Large intestine (tissue), 3 donors: ENCODE results near the gene ARHGAP9. TPM values are rescaled to one million over a fixed set of nuclear protein-coding genes. Genes with fewer than 3 reads are reported as not detected.

Experiments
- DNase-seq, 2 donors: peaks; one replicate each; pipeline versions ENCODE4 v3.0.0 to v3.0.0-alpha.2; 2013
- H3K27ac ChIP-seq: one replicate; pipeline ENCODE4 v1.5.1; 2013; ENCODE audit warnings: low read length
- H3K27me3 ChIP-seq: 2 replicates; pipeline ENCODE4 v1.6.1; 2013; ENCODE audit warnings: low read length; ENCODE audit not compliant: control insufficient read depth, insufficient read depth
- H3K36me3 ChIP-seq: 2 replicates; pipeline ENCODE4 v1.6.1; 2013; ENCODE audit warnings: low read length; ENCODE audit not compliant: control insufficient read depth, insufficient read depth
- H3K4me1 ChIP-seq: one replicate; pipeline ENCODE4 v1.6.1; 2013; ENCODE audit warnings: low read length; ENCODE audit not compliant: control insufficient read depth, insufficient read depth
- H3K4me3 ChIP-seq: one replicate; pipeline ENCODE4 v1.5.1; 2013; ENCODE audit warnings: low read length
- H3K9me3 ChIP-seq: one replicate; pipeline ENCODE4 v1.6.1; 2013; ENCODE audit warnings: mild to moderate bottlenecking, low read depth, low read length, moderate library complexity; ENCODE audit not compliant: control insufficient read depth
- WGBS: methylation state at CpG from one replicate; pipeline ENCODE4 v1.1.5; 2013; ENCODE audit warnings: low lambda C conversion rate; ENCODE audit not compliant: insufficient coverage; 5-methylcytosine and 5-hydroxymethylcytosine counted together
- polyA plus RNA-seq: library from polyadenylated mRNA; unstranded; fragments of 120-200 nt; gene quantifications from one replicate; pipeline ENCODE4 v1.2.1, GENCODE V29; 2013

Gene ARHGAP9
- polyA plus RNA-seq, 1 donor = 16.1 TPM

DNA sequence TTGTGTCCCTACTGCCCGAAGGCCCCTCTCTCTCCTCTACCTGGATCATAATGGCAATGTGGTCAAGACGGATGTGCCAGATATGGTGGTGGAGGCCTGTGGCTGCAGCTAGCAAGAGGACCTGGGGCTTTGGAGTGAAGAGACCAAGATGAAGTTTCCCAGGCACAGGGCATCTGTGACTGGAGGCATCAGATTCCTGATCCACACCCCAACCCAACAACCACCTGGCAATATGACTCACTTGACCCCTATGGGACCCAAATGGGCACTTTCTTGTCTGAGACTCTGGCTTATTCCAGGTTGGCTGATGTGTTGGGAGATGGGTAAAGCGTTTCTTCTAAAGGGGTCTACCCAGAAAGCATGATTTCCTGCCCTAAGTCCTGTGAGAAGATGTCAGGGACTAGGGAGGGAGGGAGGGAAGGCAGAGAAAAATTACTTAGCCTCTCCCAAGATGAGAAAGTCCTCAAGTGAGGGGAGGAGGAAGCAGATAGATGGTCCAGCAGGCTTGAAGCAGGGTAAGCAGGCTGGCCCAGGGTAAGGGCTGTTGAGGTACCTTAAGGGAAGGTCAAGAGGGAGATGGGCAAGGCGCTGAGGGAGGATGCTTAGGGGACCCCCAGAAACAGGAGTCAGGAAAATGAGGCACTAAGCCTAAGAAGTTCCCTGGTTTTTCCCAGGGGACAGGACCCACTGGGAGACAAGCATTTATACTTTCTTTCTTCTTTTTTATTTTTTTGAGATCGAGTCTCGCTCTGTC is 22.8 kb downstream of the ARHGAP9 start:
- H3K27ac ChIP-seq = no peak overlapping the region
- H3K4me1 ChIP-seq = peaks cover 51% of the 10 kb centered on the region

DNA sequence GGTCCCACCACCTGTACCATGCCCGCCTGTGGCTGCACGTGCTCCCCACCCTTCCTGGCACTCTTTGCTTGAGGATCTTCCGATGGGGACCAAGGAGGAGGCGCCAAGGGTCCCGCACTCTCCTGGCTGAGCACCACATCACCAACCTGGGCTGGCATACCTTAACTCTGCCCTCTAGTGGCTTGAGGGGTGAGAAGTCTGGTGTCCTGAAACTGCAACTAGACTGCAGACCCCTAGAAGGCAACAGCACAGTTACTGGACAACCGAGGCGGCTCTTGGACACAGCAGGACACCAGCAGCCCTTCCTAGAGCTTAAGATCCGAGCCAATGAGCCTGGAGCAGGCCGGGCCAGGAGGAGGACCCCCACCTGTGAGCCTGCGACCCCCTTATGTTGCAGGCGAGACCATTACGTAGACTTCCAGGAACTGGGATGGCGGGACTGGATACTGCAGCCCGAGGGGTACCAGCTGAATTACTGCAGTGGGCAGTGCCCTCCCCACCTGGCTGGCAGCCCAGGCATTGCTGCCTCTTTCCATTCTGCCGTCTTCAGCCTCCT is 23.4 kb downstream of the ARHGAP9 start:
- Histone ChIP-seq H3K4me3 (no peak overlapping the region), H3K27me3 (peaks cover 10% of the 10 kb centered on the region), H3K27ac (no peak overlapping the region), H3K9me3 (no peaks in the 10 kb centered on the region), H3K4me1 (peaks cover 53% of the 10 kb centered on the region), H3K36me3 (no peaks in the 10 kb centered on the region)
- DNase-seq = peak in 1 of 2 donors; percentile 58
- no CpG with 5 or more reads among the region's 15 CpGs for WGBS

More for the DNA sequence above, 22.8 kb downstream of the ARHGAP9 start:
- WGBS = 100% methylated on average over 2 of the region's 6 CpGs
- no peak for DNase-seq
- Histone ChIP-seq H3K36me3 (no peaks in the 10 kb centered on the region), H3K4me3 (no peak overlapping the region), H3K9me3 (no peaks in the 10 kb centered on the region), H3K27me3 (peaks cover 13% of the 10 kb centered on the region)

DNA sequence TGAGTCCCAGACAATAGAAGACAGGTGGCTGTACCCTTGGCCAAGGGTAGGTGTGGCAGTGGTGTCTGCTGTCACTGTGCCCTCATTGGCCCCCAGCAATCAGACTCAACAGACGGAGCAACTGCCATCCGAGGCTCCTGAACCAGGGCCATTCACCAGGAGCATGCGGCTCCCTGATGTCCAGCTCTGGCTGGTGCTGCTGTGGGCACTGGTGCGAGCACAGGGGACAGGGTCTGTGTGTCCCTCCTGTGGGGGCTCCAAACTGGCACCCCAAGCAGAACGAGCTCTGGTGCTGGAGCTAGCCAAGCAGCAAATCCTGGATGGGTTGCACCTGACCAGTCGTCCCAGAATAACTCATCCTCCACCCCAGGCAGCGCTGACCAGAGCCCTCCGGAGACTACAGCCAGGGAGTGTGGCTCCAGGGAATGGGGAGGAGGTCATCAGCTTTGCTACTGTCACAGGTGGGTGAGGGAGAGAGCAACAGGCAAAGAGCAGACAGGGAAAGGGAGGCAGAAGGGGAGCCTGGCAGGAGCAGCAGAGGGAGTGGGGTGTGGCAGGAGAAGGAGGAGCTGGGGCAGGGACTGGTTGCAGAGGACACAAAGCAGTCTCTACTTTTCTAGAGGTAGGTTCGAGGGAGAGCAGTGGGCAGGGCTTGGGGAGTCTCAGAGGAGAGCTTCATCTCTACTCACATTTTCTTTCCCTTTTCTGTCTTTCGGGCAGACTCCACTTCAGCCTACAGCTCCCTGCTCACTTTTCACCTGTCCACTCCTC is 24.1 kb downstream of the ARHGAP9 start:
- peak in 1 of 2 donors; percentile 35 for DNase-seq
- Histone ChIP-seq H3K36me3 (no peaks in the 10 kb centered on the region), H3K27ac (peak overlapping the region; percentile 71), H3K4me3 (no peak overlapping the region), H3K9me3 (no peaks in the 10 kb centered on the region), H3K27me3 (peaks cover 4% of the 10 kb centered on the region), H3K4me1 (peaks cover 53% of the 10 kb centered on the region)
- 40% methylated on average over 1 of the region's 10 CpGs for WGBS

DNA sequence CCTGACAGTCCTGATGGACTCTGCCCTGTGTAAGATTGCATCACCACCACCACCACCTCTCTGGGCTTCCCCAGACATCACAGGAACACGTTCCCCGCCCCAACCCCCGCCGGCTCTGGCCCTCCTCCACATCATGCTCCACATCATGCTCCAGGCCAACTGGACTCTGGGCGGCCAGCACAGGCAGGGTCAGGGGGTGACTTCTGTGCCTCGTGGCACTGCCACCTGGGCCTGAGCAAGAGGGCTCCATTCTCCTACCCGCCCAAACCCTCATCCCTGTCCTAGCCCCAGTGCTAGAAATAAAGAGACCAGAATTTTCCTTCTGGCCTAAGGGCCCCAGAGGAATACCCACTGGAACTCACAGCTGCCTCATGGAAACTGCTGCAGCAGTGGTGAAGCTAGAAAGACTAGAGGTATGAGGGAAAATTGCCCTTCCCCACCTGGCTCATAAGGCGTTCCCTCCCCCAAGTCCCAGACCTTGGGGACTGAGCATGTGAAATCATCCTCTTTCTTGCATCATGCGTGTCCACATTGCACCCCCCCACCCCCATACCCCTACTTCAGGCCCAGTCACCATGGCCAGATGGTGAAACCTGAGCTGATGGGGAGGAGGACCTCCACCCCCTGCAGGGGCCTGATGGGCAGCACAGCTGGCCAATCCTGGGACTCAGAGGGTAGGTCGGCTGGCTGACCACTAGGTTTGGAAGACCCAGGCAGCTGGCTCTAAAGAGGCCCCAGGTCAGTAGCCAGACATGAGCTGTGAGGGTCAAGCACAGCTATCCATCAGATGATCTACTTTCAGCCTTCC is 24.9 kb downstream of the ARHGAP9 start, which contains the start of gene INHBE:
INHBE (plus strand) TSS at position 742 of the 808 bp plus-strand sequence. CDS start 230 bp downstream, outside the sequence.
- Histone ChIP-seq H3K27ac (peak within 1 kb of the TSS; percentile 71), H3K27me3 (no peaks in the 10 kb centered on the region), H3K4me1 (peaks cover 54% of the 10 kb centered on the region), H3K36me3 (no peaks in the 10 kb centered on the region), H3K9me3 (no peaks in the 10 kb centered on the region), H3K4me3 (no peak within 1 kb of the TSS)
- WGBS = 12% methylated on average over 4 of the region's 10 CpGs
- DNase-seq = peak; percentile 91 to 93

DNA sequence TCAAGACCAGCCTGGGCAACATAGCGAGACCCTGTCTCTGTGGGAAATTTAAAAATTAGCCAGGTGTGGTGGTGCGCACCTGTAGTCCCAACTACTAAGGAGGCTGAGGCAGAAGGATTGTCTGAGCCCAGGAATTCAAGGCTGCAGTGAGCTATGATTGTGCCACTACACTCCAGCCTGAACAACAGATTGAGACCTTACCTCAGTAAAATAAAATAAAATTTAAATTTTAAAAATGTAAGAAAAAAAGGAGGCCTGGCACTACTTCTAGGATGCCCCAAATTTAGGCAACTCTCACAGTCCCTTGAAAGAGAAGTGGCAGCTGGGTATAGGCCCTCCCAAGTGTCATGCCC is 25.5 kb downstream of the ARHGAP9 start:
- Histone ChIP-seq H3K36me3 (no peaks in the 10 kb centered on the region), H3K27ac (peak overlapping the region; percentile 25), H3K4me1 (peaks cover 54% of the 10 kb centered on the region), H3K27me3 (no peaks in the 10 kb centered on the region), H3K4me3 (no peak overlapping the region), H3K9me3 (no peaks in the 10 kb centered on the region)
- WGBS = no CpG with 5 or more reads among the region's 2 CpGs
- DNase-seq = no peak

DNA sequence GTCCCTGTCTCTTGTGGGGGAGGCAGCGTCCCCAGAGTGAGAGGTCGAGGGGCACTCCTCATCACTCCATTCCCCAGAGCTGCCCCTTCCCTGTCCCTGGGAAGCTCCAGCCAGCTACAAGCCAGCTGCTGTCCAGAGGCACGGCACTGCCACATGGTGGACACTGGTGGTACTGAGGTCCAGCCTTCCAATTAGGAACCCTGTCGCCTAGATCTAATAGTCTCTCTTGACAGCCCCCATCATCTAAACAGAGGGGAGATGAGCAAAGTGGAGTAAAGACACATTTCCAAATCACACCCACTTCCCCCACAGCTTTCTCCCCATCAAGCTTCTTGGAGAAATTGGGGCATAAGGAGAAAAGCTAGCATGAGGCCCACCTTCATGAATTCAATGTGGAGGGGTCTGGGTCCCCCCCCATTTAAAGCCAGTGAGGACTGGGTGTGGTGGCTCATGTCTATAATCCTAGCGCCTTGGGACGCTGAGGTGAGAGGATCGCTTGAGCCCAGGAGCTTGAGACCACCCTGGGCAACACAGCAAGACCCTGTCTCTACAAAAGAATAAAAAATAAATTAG is 26.6 kb downstream of the ARHGAP9 start:
- Histone ChIP-seq H3K9me3 (no peaks in the 10 kb centered on the region), H3K4me3 (no peak overlapping the region), H3K27me3 (no peaks in the 10 kb centered on the region), H3K27ac (peak overlapping the region; percentile 84), H3K4me1 (peaks cover 49% of the 10 kb centered on the region), H3K36me3 (no peaks in the 10 kb centered on the region)
- peak; percentile 65 to 73 for DNase-seq
- WGBS = no CpG with 5 or more reads among the region's 7 CpGs

DNA sequence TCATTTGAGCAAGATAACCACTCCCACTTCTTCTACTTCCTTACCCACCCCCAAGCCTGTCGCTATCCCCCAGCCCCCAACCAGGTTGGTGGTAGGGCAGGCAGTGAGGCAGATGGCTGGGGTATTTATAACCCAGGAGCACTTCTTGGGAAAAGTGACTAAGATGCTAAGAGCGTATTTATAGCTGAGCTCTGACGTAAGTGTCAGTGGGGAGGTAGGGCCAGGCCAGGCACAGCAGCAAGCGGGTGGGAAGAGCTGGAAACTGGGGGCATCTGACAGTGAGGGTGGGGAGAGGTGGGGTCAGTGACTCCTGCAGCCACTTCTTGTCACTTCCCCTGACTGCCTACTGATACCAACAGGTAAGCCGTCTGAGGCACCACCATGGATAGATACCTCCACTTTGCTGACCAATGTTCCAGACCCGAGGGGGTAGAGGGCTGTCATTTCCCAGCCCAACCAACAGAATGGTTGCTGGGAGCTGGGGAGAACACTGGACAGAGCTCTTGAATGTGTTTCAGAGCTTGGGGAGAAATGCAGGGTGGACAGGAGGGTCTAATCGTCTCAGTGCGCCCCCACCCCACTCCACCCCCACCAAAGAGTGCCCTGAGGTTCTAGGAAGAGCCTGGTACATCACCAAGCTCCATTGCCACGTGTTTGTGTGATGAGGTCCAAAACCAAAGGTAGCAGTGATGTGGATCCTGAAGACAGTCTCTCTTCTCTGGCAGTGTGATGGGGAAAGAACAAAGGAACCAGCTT is 27.3 kb downstream of the ARHGAP9 start:
- H3K4me1 ChIP-seq = peaks cover 49% of the 10 kb centered on the region
- no CpG with 5 or more reads among the region's 9 CpGs for WGBS
- peak overlapping the region; percentile 84 for H3K27ac ChIP-seq

DNA sequence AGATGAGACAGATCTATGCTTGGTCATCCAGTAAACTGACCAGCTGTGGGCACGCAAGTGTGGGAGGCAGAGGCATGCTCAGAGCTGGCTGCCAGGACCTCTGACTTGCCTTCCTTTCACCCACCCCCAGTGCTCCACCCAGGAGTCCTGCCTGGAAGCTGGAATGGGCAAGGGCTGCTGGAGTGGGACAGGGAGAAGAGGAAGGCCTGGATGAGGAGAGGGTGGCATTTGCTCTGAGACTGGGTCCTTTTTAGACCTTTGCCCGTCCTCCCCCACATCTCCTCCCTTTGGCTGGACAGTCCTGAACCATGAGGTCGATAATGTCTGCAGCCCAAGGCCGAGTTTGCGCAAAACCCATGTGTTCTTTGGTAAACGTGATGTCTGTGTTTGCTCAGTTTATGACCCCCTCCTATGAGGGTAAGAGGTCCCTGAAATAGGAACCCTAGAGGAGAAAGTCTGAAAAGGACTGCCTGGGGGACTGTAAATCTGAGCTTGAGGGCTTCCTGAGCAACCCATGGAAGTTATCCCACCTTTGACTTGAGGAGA is 28.4 kb downstream of the ARHGAP9 start:
- no peaks in the 10 kb centered on the region for H3K9me3 ChIP-seq
- H3K36me3 ChIP-seq = no peaks in the 10 kb centered on the region
- H3K4me3 ChIP-seq = no peak overlapping the region
- peak; percentile 58 to 84 for DNase-seq
- WGBS = no CpG with 5 or more reads among the region's 6 CpGs
- peak overlapping the region; percentile 63 for H3K27ac ChIP-seq
- no peaks in the 10 kb centered on the region for H3K27me3 ChIP-seq
- peaks cover 49% of the 10 kb centered on the region for H3K4me1 ChIP-seq

More for the DNA sequence above, 27.3 kb downstream of the ARHGAP9 start:
- Histone ChIP-seq H3K36me3 (no peaks in the 10 kb centered on the region), H3K27me3 (no peaks in the 10 kb centered on the region), H3K9me3 (no peaks in the 10 kb centered on the region), H3K4me3 (no peak overlapping the region)
- DNase-seq = peak; percentile 86 to 89

DNA sequence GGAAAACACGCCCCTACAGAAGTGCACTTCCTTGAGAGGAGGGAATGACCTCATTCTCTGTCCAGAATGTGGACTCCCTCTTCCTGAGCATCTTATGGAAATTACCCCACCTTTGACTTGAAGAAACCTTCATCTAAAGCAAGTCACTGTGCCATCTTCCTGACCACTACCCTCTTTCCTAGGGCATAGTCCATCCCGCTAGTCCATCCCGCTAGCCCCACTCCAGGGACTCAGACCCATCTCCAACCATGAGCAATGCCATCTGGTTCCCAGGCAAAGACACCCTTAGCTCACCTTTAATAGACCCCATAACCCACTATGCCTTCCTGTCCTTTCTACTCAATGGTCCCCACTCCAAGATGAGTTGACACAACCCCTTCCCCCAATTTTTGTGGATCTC is 29.6 kb downstream of the ARHGAP9 start:
- H3K36me3 ChIP-seq = no peaks in the 10 kb centered on the region
- WGBS = no CpG with 5 or more reads among the region's 3 CpGs
- no peak overlapping the region for H3K4me3 ChIP-seq
- H3K27ac ChIP-seq = peak overlapping the region; percentile 63
- H3K27me3 ChIP-seq = no peaks in the 10 kb centered on the region
- peak in 1 of 2 donors; percentile 5 for DNase-seq
- no peaks in the 10 kb centered on the region for H3K9me3 ChIP-seq
- peaks cover 38% of the 10 kb centered on the region for H3K4me1 ChIP-seq
